Tibial artery (tissue), 4 donors: ENCODE measurements around the gene CSMD2.

Experiments used
- DNase-seq, 2 donors: peaks; one replicate each; pipeline ENCODE4 v3.0.0-alpha.2; 2019
- H3K27ac ChIP-seq, 2 donors: fragments of 200-600 bp; sonication (generic) in 1 of 2; 1 replicate in 1 of 2; 2 replicates in 1 of 2; pipeline ENCODE4 v1.5.1; 2018 to 2019; ENCODE audit warnings: mild to moderate bottlenecking in 1 of 2
- H3K27me3 ChIP-seq, 2 donors: fragments of 200-600 bp; sonication (generic) in 1 of 2; one replicate each; pipeline versions ENCODE4 v1.5.1 to v1.6.0; 2016 to 2019
- H3K36me3 ChIP-seq, 3 donors: fragments of 200-600 bp; sonication (generic) in 2 of 3; one replicate each; pipeline ENCODE4 v1.5.1; 2016 to 2019; ENCODE audit warnings: mild to moderate bottlenecking in 2 of 3
- H3K4me1 ChIP-seq, 4 donors: fragments of 200-600 bp; sonication (generic) in 2 of 4; 1 replicate in 3 of 4; 2 replicates in 1 of 4; pipeline ENCODE4 v1.5.1; 2016 to 2019
- H3K4me3 ChIP-seq, 2 donors: fragments of 200-600 bp; sonication (generic) in 1 of 2; 1 replicate in 1 of 2; 2 replicates in 1 of 2; pipeline ENCODE4 v1.5.1; 2018 to 2019; ENCODE audit warnings: mild to moderate bottlenecking in 2 of 2
- H3K9me3 ChIP-seq, 3 donors: fragments of 200-600 bp; sonication (generic) in 1 of 3; one replicate each; pipeline ENCODE4 v1.5.1; 2016 to 2019
- intact Hi-C: fragments of 100-400 bp; cut with DNase I; formaldehyde crosslinking; loops from one replicate; pipeline ENCODE4 v1.15.0; 2023; ENCODE audit warnings: low total_unique reads
- TF ChIP-seq, protein P1 (sequence below), 2 experiments: fragments of 200-600 bp in 1 of 2; fragments of 450-650 bp in 1 of 2; IDR thresholded peaks; one replicate each; pipeline ENCODE4 v1.5.1; 2017 to 2019; ENCODE audit warnings: antibody characterized with exemption in 2 of 2, mild to moderate bottlenecking in 1 of 2, moderate library complexity in 1 of 2

The CSMD2 gene

DNA sequence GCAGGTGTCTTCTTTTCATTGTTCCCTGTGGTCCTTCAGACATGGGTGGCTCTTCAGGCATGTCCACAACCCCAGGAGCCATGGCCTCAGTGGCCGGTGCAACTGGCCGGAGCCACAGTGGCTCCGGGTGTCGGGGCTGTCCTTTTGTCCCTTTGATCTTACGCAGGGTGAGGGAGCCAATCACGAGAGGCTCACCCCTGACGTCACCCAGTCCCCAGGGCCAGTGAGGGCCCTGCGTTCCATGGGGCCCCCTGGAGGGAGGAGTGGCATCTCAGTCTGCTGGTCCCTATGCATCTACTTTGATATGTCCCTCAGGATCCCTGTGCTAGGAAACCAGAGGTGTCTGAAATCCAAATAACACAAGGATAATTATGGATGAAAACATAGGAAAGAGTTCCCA lies 663.3 kb downstream of the CSMD2 start:
- DNase-seq = no peak
- intact Hi-C loops = no loop called here
- H3K27ac ChIP-seq = no peak overlapping the region
- H3K9me3 ChIP-seq = peaks cover 0 to 32% (median 10%) of the 10 kb centered on the region in 3 donors
- H3K36me3 ChIP-seq = peaks cover 2 to 22% (median 20%) of the 10 kb centered on the region in 3 donors
- H3K4me1 ChIP-seq = no peaks in the 10 kb centered on the region
- no peaks in the 10 kb centered on the region for H3K27me3 ChIP-seq
- H3K4me3 ChIP-seq = no peak overlapping the region
- TF ChIP-seq, protein P1, sequence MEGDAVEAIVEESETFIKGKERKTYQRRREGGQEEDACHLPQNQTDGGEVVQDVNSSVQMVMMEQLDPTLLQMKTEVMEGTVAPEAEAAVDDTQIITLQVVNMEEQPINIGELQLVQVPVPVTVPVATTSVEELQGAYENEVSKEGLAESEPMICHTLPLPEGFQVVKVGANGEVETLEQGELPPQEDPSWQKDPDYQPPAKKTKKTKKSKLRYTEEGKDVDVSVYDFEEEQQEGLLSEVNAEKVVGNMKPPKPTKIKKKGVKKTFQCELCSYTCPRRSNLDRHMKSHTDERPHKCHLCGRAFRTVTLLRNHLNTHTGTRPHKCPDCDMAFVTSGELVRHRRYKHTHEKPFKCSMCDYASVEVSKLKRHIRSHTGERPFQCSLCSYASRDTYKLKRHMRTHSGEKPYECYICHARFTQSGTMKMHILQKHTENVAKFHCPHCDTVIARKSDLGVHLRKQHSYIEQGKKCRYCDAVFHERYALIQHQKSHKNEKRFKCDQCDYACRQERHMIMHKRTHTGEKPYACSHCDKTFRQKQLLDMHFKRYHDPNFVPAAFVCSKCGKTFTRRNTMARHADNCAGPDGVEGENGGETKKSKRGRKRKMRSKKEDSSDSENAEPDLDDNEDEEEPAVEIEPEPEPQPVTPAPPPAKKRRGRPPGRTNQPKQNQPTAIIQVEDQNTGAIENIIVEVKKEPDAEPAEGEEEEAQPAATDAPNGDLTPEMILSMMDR (IDR thresholded peaks at IDR 0.05) = no peak

DNA sequence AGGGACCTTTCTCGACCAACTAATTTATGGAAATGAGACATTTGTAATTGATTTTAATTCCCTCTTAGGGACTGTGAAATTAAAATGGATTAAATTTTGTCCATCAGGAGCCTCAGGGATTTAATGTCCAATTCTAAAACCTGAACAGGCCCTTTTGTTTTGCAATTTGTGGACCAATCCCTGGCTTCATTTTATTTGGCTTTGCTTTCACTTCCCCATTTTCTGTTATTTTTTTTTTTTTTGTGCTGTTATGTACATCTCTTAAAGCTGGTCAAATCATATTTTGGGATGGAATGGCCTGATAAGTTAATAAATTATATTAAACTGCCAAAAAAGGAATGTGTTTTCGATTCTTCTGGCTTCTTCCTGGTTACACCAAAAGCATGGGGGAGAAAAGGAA lies 663.7 kb downstream of the CSMD2 start:
- TF ChIP-seq, protein P1 (IDR thresholded peaks at IDR 0.05) = no peak
- Histone ChIP-seq H3K4me1 (no peaks in the 10 kb centered on the region), H3K27ac (no peak overlapping the region), H3K9me3 (peaks cover 0 to 37% (median 13%) of the 10 kb centered on the region in 3 donors), H3K36me3 (peaks cover 6 to 27% (median 24%) of the 10 kb centered on the region in 3 donors), H3K4me3 (no peak overlapping the region), H3K27me3 (no peaks in the 10 kb centered on the region)
- intact Hi-C loops = no loop called here
- DNase-seq = no peak

DNA sequence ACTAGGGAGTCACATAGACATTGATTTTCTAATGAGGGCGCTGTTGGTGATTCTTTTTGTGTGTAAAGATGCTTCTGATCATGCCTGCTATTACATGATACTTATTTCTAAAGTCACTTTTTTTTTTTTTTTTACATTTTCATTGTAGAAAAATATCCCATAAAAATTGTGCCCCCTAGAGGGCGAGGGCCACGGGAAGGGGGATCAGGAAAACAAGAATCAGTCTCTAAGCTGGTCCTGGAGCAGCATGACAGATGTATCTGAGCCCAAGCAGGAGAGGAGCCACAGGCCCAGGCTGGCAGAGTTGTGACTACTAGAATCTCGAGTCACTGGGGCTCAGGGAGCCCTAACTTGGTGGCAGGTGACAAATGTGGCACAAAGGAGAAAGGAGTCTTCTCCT lies 664.5 kb downstream of the CSMD2 start:
- no peak for DNase-seq
- Histone ChIP-seq H3K36me3 (peaks cover 12 to 35% (median 30%) of the 10 kb centered on the region in 3 donors), H3K9me3 (peaks cover 0 to 44% (median 19%) of the 10 kb centered on the region in 3 donors), H3K4me1 (no peaks in the 10 kb centered on the region), H3K27me3 (no peaks in the 10 kb centered on the region), H3K27ac (no peak overlapping the region), H3K4me3 (no peak overlapping the region)
- TF ChIP-seq, protein P1 (IDR thresholded peaks at IDR 0.05) = no peak
- intact Hi-C loops = no loop called here

DNA sequence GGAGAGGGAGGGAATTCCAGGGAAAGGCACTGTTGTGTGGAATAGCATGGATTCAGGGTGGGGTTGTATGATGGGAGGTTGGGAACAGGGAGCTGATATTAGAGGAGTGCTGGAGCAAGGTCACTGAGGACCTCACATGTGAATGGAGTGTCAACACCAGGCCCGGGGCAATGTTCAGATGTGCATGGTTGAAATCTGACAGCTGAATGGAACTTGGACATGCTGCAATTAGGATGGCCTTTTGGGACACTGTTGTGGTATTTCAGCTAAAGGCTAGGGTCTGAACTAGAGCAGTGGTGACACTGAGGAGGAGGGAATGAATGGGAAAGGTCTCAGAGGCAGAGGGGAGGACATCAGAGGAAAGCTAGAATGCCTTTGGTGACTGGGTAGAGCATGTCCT lies 667.6 kb downstream of the CSMD2 start:
- no peaks in the 10 kb centered on the region for H3K27me3 ChIP-seq
- intact Hi-C loops = no loop called here
- H3K36me3 ChIP-seq = peaks cover 42 to 66% (median 61%) of the 10 kb centered on the region in 3 donors
- no peaks in the 10 kb centered on the region for H3K4me1 ChIP-seq
- H3K27ac ChIP-seq = no peak overlapping the region
- H3K4me3 ChIP-seq = no peak overlapping the region
- H3K9me3 ChIP-seq = peaks cover 11 to 76% (median 45%) of the 10 kb centered on the region in 3 donors
- DNase-seq = no peak
- TF ChIP-seq, protein P1 (IDR thresholded peaks at IDR 0.05) = no peak

DNA sequence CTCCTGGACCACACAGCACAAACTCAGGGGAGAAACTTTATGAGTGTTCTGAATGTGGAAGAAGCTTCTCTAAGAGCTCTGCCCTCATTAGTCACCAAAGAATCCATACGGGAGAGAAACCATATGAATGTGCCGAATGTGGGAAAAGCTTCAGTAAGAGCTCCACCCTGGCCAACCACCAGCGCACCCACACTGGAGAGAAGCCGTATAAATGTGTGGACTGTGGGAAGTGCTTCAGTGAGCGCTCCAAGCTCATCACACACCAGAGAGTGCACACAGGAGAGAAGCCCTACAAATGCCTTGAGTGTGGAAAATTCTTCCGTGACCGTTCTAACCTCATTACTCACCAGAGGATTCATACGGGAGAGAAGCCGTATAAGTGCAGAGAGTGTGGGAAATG lies 670.1 kb downstream of the CSMD2 start:
- DNase-seq = no peak
- H3K4me1 ChIP-seq = no peaks in the 10 kb centered on the region
- H3K27me3 ChIP-seq = no peaks in the 10 kb centered on the region
- H3K4me3 ChIP-seq = no peak overlapping the region
- TF ChIP-seq, protein P1 (IDR thresholded peaks at IDR 0.05) = no peak
- H3K36me3 ChIP-seq = peaks cover 66 to 86% (median 84%) of the 10 kb centered on the region in 3 donors
- peaks cover 11 to 77% (median 45%) of the 10 kb centered on the region in 3 donors for H3K9me3 ChIP-seq
- intact Hi-C loops = no loop called here
- H3K27ac ChIP-seq = no peak overlapping the region

DNA sequence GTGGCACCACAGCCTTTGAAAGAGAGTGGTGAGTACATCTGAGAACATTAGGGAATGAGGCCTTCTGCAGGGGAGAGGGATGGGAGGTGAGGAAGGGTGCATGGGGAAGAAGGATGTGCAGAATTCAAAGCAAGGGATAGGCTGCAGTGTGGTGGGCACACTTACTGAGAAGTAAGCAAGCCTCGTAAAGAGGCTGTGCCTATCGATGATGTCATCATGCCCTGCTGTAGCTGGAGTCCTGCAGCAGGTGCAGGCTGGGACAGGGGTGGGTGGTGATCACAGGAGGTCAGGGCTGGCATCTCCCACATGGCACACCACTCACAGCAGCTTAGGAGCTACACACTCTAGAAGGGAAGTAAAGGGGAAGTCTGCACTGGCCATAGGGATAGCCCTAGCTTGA lies 676.4 kb downstream of the CSMD2 start:
- no peaks in the 10 kb centered on the region for H3K27me3 ChIP-seq
- DNase-seq = no peak
- peaks cover 70 to 79% (median 77%) of the 10 kb centered on the region in 3 donors for H3K36me3 ChIP-seq
- no peaks in the 10 kb centered on the region for H3K4me1 ChIP-seq
- H3K4me3 ChIP-seq = no peak overlapping the region
- no peak overlapping the region for H3K27ac ChIP-seq
- TF ChIP-seq, protein P1 (IDR thresholded peaks at IDR 0.05) = no peak
- intact Hi-C loops = no loop called here
- peaks cover 0 to 26% (median 7%) of the 10 kb centered on the region in 3 donors for H3K9me3 ChIP-seq
